Activated T-helper 17 cell treated with anti-CD3 and anti-CD28 coated beads, Interleukin-2, amount 50 U/mL, for 72 hours (primary cell): ENCODE results near the gene CACUL1. TPM values are rescaled to one million over a fixed set of nuclear protein-coding genes. Genes with fewer than 3 reads are reported as not detected.
A peak's percentile ranks its signal among the peaks of the same experiment; 100 is the strongest.

Experiments used
- ATAC-seq: fragments of 150-1000 bp; cut with Tn5 transposase; replicated peaks from 2 replicates; pipeline ENCODE4 v1.10.0; 2021; ENCODE audit warnings: mild to moderate bottlenecking, moderate library complexity
- H3K27ac Mint-ChIP-seq: one replicate; pipeline ENCODE4 v1.8.0; 2022; ENCODE audit warnings: mixed read lengths
- H3K27me3 Mint-ChIP-seq: one replicate; pipeline ENCODE4 v1.8.0; 2022; ENCODE audit warnings: mixed read lengths
- H3K36me3 Mint-ChIP-seq: one replicate; pipeline ENCODE4 v1.8.0; 2022; ENCODE audit warnings: low read depth, mild to moderate bottlenecking, mixed read lengths
- H3K4me1 Mint-ChIP-seq: one replicate; pipeline ENCODE4 v1.8.0; 2022; ENCODE audit warnings: mixed read lengths
- H3K4me3 Mint-ChIP-seq: one replicate; pipeline ENCODE4 v1.8.0; 2022; ENCODE audit warnings: mild to moderate bottlenecking, mixed read lengths
- H3K9me3 Mint-ChIP-seq: one replicate; pipeline ENCODE4 v1.8.0; 2022; ENCODE audit warnings: mixed read lengths
- total RNA-seq, 2 donors: library from RNA; stranded (reverse); gene quantifications; one replicate each; pipeline ENCODE4 v1.2.3, GENCODE V29; 2022

Gene CACUL1
- total RNA-seq, 2 donors from 2014 or later, result 25.6 to 29.2 TPM

- peak overlapping the region; percentile 6 for H3K27ac Mint-ChIP-seq
- no peaks in the 10 kb centered on the region for H3K27me3 Mint-ChIP-seq
- H3K9me3 Mint-ChIP-seq, result no peaks in the 10 kb centered on the region
- peaks cover 13% of the 10 kb centered on the region for H3K36me3 Mint-ChIP-seq
- peaks cover 47% of the 10 kb centered on the region for H3K4me1 Mint-ChIP-seq
- no peak for ATAC-seq
- peak overlapping the region; percentile 48 for H3K4me3 Mint-ChIP-seq
Measured at GRCh38 chr10:118730756-118731456, 23.9 kb downstream of the CACUL1 start.

DNA sequence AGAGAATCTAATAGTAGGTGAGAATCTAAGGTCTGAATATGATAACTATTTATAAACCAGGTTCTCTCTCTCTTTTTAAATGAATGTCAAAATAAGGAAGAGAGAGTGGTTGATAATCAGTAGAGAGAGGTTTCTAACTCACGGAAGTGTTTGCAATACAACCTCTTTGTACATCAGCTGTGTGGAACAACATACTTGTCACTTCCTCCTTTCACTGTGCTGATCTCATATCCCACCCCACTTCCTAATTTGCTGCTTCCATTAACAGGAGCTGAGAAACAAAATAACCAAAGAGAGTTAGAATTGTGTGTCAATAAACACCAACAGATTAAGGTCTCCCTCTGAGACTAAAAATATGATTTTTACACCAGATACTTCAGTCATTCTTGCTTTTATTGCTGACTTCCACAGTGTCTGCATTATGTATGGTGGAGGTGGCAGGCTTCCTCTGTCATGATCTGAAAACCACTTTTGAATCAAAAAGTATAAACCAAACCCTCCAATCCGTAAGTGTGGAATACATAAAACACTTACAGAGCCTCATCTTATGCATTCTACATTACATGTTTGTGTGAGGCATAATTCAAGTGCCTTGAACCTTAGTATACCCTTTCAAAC lies 25.0 kb downstream of the CACUL1 start:
- H3K4me3 Mint-ChIP-seq, result peak overlapping the region; percentile 30
- H3K27me3 Mint-ChIP-seq, result no peaks in the 10 kb centered on the region
- peaks cover 16% of the 10 kb centered on the region for H3K36me3 Mint-ChIP-seq
- ATAC-seq, result peak; percentile 51
- peaks cover 42% of the 10 kb centered on the region for H3K4me1 Mint-ChIP-seq
- H3K27ac Mint-ChIP-seq, result peak overlapping the region; percentile 16
- no peaks in the 10 kb centered on the region for H3K9me3 Mint-ChIP-seq

GRCh38 chr10:118729200-118729599 lies 25.6 kb downstream of the CACUL1 start:
- peak overlapping the region; percentile 30 for H3K4me3 Mint-ChIP-seq
- H3K4me1 Mint-ChIP-seq, result peaks cover 39% of the 10 kb centered on the region
- H3K27ac Mint-ChIP-seq, result peak overlapping the region; percentile 16
- no peak for ATAC-seq
- no peaks in the 10 kb centered on the region for H3K27me3 Mint-ChIP-seq
- H3K9me3 Mint-ChIP-seq, result no peaks in the 10 kb centered on the region
- peaks cover 16% of the 10 kb centered on the region for H3K36me3 Mint-ChIP-seq

DNA sequence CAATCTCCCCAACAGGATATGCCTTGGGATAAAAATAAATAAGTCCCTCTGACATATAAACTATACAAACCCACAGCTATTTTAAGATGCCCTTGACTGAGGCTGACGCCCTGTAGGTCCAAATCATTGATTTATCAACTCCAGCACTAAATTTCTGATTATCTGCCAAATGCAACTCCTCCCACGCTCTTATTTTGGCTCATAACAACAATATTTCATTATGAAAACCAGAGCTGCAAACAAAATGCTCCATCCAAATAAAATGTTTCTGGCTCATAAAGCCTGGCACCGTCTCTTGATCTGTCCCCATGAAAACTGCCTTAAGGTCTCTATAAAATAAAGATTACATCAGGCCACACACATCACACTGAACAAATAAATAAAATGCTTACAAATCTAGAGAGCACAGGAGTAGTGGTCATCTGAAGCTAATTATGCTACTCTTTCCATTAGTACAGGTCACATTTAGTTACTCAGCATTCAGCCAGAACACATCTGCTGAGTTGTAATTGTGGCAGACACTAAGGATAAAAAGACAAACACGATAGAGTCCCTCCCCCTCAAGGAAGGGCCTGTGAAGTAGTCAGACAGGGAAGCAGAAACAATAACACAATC lies 28.8 kb downstream of the CACUL1 start:
- Mint-ChIP-seq H3K4me1 (peaks cover 18% of the 10 kb centered on the region), H3K27ac (no peak overlapping the region), H3K9me3 (no peaks in the 10 kb centered on the region), H3K36me3 (peaks cover 16% of the 10 kb centered on the region), H3K4me3 (no peak overlapping the region), H3K27me3 (no peaks in the 10 kb centered on the region)
- ATAC-seq, result no peak

GRCh38 chr10:118723466-118723865 lies 31.3 kb downstream of the CACUL1 start:
- no peaks in the 10 kb centered on the region for H3K9me3 Mint-ChIP-seq
- peaks cover 16% of the 10 kb centered on the region for H3K36me3 Mint-ChIP-seq
- H3K4me1 Mint-ChIP-seq, result no peaks in the 10 kb centered on the region
- H3K27me3 Mint-ChIP-seq, result no peaks in the 10 kb centered on the region
- no peak for ATAC-seq
- H3K4me3 Mint-ChIP-seq, result no peak overlapping the region
- no peak overlapping the region for H3K27ac Mint-ChIP-seq

DNA sequence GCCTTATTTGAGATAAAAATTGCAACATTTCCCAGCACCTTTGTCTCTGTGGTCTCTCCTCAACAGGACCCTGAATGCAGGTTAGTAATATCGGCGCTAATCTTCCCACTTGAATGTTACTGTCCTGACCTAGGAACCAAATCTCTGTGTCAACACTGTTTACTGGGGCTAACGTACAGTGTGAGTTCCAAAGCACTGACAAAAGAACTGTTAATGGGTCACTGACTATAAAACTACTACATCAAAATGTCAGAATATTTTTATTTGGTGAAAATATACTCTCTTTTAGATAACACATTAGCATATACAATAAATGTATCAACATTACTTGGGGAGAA lies 33.3 kb downstream of the CACUL1 start:
- ATAC-seq, result no peak
- Mint-ChIP-seq H3K4me3 (no peak overlapping the region), H3K27me3 (no peaks in the 10 kb centered on the region), H3K27ac (no peak overlapping the region), H3K4me1 (no peaks in the 10 kb centered on the region), H3K9me3 (no peaks in the 10 kb centered on the region), H3K36me3 (peaks cover 8% of the 10 kb centered on the region)

DNA sequence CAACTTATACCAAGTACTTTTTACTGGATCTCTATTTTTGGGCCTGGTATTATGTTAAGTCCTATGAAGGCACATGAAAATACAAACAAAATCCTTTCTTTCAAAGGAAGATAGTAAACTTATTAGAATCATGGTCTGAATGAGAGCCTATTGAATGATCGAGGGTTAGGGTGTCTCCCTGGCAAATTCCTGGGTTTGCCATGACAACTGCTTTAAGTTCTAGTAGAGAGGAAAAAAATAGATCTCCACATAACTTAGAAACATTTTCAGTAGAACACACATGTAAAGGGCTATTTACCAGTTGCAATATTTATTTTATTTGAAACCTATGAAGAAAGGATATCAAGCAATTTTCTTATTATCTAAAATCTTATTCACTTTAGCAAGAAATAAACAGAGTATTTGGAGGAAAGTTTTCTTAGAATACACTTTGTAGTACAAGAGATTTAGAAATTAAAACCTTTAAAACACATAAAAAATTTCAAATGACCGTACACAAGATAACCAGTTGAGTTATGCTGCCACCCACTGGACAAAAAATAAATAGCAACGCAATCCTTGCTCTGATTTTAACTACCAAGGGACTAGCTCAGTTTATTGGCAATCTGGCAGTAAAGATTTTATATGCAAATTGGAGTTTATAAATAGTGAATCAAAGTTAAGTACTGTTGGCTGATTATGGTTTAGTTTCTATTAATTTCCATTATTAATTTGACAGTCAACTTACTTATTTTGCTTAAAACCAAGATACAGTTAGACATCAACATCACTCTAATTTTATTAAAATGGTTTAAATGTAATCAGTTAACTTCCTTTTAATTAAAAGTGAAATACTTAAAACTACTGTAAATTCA lies 33.9 kb downstream of the CACUL1 start:
- Mint-ChIP-seq H3K4me3 (no peak overlapping the region), H3K27ac (no peak overlapping the region), H3K9me3 (no peaks in the 10 kb centered on the region), H3K4me1 (no peaks in the 10 kb centered on the region), H3K27me3 (no peaks in the 10 kb centered on the region), H3K36me3 (peaks cover 3% of the 10 kb centered on the region)
- no peak for ATAC-seq

DNA sequence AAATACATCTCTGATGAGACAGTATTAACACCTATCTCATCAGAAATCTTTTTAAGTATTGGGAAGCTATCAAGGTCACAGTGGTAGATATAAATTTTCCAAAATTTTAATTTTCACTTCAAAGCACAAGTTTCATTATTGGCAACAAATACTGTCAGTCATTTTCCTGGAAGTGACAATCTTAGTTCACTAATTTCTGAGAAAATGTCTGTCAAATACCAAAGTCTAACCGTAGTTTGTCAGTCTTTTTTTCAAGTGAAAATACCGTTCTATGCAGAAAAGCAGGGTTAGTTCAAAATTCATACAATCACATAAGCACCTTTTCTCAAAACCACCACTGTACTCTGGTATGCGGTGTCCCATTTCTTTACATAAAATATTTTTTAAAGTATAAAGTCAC lies 40.4 kb downstream of the CACUL1 start:
- H3K4me1 Mint-ChIP-seq, result no peaks in the 10 kb centered on the region
- no peak for ATAC-seq
- H3K27ac Mint-ChIP-seq, result no peak overlapping the region
- H3K27me3 Mint-ChIP-seq, result no peaks in the 10 kb centered on the region
- H3K36me3 Mint-ChIP-seq, result no peaks in the 10 kb centered on the region
- no peak overlapping the region for H3K4me3 Mint-ChIP-seq
- no peaks in the 10 kb centered on the region for H3K9me3 Mint-ChIP-seq

GRCh38 chr10:118712930-118713634 lies 41.7 kb downstream of the CACUL1 start:
- no peak overlapping the region for H3K4me3 Mint-ChIP-seq
- no peaks in the 10 kb centered on the region for H3K9me3 Mint-ChIP-seq
- ATAC-seq, result no peak
- H3K27ac Mint-ChIP-seq, result no peak overlapping the region
- no peaks in the 10 kb centered on the region for H3K4me1 Mint-ChIP-seq
- H3K36me3 Mint-ChIP-seq, result no peaks in the 10 kb centered on the region
- H3K27me3 Mint-ChIP-seq, result no peaks in the 10 kb centered on the region

- Mint-ChIP-seq H3K9me3 (no peaks in the 10 kb centered on the region), H3K27ac (no peak overlapping the region), H3K36me3 (peaks cover 7% of the 10 kb centered on the region), H3K27me3 (no peaks in the 10 kb centered on the region), H3K4me1 (no peaks in the 10 kb centered on the region), H3K4me3 (no peak overlapping the region)
- no peak for ATAC-seq
Measured at GRCh38 chr10:118712080-118712479, 42.7 kb downstream of the CACUL1 start.

- H3K27ac Mint-ChIP-seq, result no peak overlapping the region
- H3K9me3 Mint-ChIP-seq, result no peaks in the 10 kb centered on the region
- no peaks in the 10 kb centered on the region for H3K4me1 Mint-ChIP-seq
- peaks cover 18% of the 10 kb centered on the region for H3K36me3 Mint-ChIP-seq
- no peaks in the 10 kb centered on the region for H3K27me3 Mint-ChIP-seq
- ATAC-seq, result no peak
- no peak overlapping the region for H3K4me3 Mint-ChIP-seq
Measured at GRCh38 chr10:118710487-118710886, 44.3 kb downstream of the CACUL1 start.

DNA sequence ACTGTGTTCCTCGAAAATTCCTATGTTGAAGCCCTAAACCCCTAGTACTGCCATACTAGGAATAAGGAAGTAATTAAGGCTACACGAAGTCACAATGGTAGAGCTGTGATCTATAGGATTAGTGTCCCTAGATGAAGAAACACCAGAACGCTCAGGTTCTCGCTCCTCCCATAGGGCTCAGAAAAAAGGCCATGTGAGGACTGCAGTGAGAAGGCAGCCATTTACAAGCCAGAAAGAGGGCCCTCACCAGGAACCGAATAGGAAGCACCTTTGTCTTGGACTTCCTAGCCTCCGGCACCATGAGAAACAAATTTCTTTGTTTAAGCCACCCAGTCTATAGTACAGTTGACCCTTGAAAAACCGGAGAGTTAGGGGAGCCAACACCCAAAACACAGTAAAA lies 46.2 kb downstream of the CACUL1 start:
- no peak for ATAC-seq
- Mint-ChIP-seq H3K9me3 (no peaks in the 10 kb centered on the region), H3K36me3 (peaks cover 28% of the 10 kb centered on the region), H3K4me3 (no peak overlapping the region), H3K27ac (no peak overlapping the region), H3K27me3 (no peaks in the 10 kb centered on the region), H3K4me1 (peaks cover 4% of the 10 kb centered on the region)

GRCh38 chr10:118704711-118705110 lies 50.1 kb downstream of the CACUL1 start:
- Mint-ChIP-seq H3K9me3 (no peaks in the 10 kb centered on the region), H3K27me3 (no peaks in the 10 kb centered on the region), H3K27ac (no peak overlapping the region), H3K4me1 (peaks cover 4% of the 10 kb centered on the region), H3K4me3 (no peak overlapping the region), H3K36me3 (peaks cover 48% of the 10 kb centered on the region)
- no peak for ATAC-seq
